Measurements from ENCODE around the gene CLTB. TPM values are rescaled to one million over a fixed set of nuclear protein-coding genes. Genes with fewer than 3 reads are reported as not detected.
"Not testable (repeated sequence)": the region's sequence is repeated elsewhere in the genome, so short reads cannot be mapped to it uniquely, and the experiment has no call there.

Gene CLTB
- polyA plus RNA-seq, 2 of the 4 experiments (the other 2 are of a cell fraction), result 42.2 to 47.4 TPM

DNA sequence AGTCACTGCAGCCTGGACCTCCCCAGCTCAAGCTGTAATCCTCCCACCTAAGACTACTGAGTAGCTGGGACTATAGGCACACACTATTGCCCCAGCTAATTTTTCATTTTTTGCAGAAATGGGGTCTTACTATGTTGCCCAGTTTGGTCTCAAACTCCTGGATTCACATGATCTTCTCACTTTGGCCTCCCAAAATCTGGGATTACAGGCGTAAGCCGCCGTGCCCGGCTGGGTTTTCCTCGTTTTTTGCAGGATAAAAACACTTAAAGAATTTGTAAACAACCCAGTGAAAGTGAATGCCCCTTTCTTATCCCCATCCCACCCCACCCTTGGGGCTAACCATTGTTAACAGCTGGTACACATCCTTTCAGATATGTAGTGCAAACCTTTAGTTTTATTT, 7.7 kb downstream of the CLTB start:
- DNase-seq (ENCODE audit: low read depth in 1 of 2, low spot score in 1 of 2), result no peak
- POLR2A ChIA-PET, result no interaction called here
- peaks cover 10% of the 10 kb centered on the region; the same call in 1 of the 3 replicates for H3K4me1 ChIP-seq
- no peak overlapping the region for H3K4me2 ChIP-seq
- no peaks in the 10 kb centered on the region for H3K9me3 ChIP-seq
- no peak for ATAC-seq
- no peak overlapping the region for H3K4me3 ChIP-seq
- TF ChIP-seq CBX2 (IDR thresholded peaks at IDR 0.05; ENCODE audit: borderline replicate concordance, low read depth) (no peak), NFE2L2 (conservative IDR thresholded peaks at IDR 0.05; ENCODE audit: low read length) (no peak), FOXS1 (CRISPR knock-in tag; IDR thresholded peaks at IDR 0.05) (no peak), MAFK (IDR thresholded peaks at IDR 0.05; ENCODE audit: partially characterized antibody) (no peak), ZSCAN20 (CRISPR knock-in tag; IDR thresholded peaks at IDR 0.05) (no peak), RNF2 (IDR thresholded peaks at IDR 0.05; ENCODE audit: borderline replicate concordance, low read depth) (no peak)
- TF ChIP-seq, protein P1, sequence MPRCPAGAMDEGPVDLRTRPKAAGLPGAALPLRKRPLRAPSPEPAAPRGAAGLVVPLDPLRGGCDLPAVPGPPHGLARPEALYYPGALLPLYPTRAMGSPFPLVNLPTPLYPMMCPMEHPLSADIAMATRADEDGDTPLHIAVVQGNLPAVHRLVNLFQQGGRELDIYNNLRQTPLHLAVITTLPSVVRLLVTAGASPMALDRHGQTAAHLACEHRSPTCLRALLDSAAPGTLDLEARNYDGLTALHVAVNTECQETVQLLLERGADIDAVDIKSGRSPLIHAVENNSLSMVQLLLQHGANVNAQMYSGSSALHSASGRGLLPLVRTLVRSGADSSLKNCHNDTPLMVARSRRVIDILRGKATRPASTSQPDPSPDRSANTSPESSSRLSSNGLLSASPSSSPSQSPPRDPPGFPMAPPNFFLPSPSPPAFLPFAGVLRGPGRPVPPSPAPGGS (IDR thresholded peaks at IDR 0.05), result no peak
- TF ChIP-seq, protein P2, sequence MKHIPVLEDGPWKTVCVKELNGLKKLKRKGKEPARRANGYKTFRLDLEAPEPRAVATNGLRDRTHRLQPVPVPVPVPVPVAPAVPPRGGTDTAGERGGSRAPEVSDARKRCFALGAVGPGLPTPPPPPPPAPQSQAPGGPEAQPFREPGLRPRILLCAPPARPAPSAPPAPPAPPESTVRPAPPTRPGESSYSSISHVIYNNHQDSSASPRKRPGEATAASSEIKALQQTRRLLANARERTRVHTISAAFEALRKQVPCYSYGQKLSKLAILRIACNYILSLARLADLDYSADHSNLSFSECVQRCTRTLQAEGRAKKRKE (CRISPR knock-in tag; IDR thresholded peaks at IDR 0.05; ENCODE audit: low read depth), result no peak
- CTCF ChIA-PET, result interaction anchor here (0.8 to 5.7 kb wide), 4 partner anchors 9 to 438 kb away, joined by 3 to 49 read pairs (median 10); partner anchors contain the start of gene CLTB
- 89% methylated on average over 5 of the region's 5 CpGs for WGBS (ENCODE audit: missing lambda C conversion rate)
- no peak for FAIRE-seq
- no peak overlapping the region for H3K27ac ChIP-seq

DNA sequence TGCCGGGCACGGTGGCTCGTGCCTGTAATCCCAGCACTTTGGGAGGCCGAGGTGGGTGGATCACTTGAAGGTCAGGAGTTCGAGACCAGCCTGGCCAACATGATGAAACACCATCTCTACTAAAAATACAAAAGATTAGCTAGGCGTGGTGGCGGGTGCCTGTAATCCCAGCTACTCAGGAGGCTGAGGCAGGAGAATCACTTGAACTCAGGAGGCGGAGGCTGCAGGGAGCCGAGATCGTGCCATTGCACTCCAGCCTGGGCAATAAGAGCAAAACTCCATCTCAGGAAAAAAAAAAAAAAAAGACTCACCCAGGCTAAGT, 8.1 kb downstream of the CLTB start:
- ATAC-seq; H3K4me3 ChIP-seq; H3K9me3 ChIP-seq; POLR2A ChIA-PET; H3K27ac ChIP-seq; DNase-seq (ENCODE audit: low read depth in 1 of 2, low spot score in 1 of 2); H3K4me2 ChIP-seq; FAIRE-seq: not testable (repeated sequence)
- peaks cover 10% of the 10 kb centered on the region; the same call in 1 of the 3 replicates for H3K4me1 ChIP-seq
- 90% methylated on average over 10 of the region's 10 CpGs for WGBS (ENCODE audit: missing lambda C conversion rate)
- CTCF ChIA-PET, result interaction anchor here (0.7 to 5.7 kb wide), 5 partner anchors 9 to 438 kb away, joined by 3 to 49 read pairs (median 11); partner anchors contain the start of genes CLTB and FAF2

DNA sequence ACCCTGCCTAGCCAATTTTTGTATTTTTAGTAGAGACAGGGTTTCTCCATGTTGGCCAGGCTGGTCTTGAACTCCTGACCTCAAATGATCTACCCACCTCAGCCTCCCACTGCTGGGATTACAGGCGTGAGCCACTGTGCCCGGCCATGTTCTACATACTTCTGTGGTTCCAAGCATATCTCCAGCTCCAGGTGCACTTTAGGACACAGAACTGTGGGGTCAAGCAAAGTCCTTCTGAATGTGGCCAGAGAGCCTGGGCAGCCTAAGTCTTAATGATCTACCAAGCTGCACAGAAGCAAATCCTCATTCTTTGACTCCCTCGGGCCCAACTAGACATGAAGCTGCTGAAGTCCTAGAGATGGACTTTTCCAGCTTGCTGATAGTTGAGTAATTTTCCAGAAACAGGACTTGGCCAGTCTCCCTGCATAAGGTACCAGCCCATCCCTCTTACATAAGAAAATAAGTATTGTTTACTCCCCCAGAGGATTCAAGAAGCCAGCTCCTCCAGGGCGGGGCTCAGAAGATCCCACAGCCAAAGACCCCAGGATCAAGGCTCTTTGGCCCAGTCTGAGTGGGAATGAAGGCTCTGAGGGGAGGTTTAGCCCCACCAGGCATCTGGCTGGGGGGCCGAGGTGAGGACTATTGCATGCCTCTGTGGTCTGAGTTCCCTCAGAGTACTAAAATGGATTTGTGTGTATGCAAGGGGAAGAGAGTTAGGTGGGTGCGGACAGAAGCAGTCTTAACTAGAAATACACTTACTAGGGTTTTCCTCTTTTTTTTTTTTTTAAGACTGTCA, 8.7 kb downstream of the CLTB start:
- Histone ChIP-seq H3K27ac (no peak overlapping the region), H3K9me3 (no peaks in the 10 kb centered on the region), H3K4me3 (no peak overlapping the region), H3K4me1 (peaks cover 10% of the 10 kb centered on the region; the same call in 1 of the 3 replicates), H3K4me2 (no peak overlapping the region)
- no peak for ATAC-seq
- POLR2A ChIA-PET, result interaction anchor here (1.9 kb wide), 1 partner anchor 18 kb away, joined by 5 read pairs; no protein-coding TSS in a partner anchor
- no peak for FAIRE-seq
- DNase-seq (ENCODE audit: low read depth in 1 of 2, low spot score in 1 of 2), result no peak
- CTCF ChIA-PET, result interaction anchor here (0.7 to 5.7 kb wide), 8 partner anchors 10 to 1855 kb away, joined by 3 to 49 read pairs (median 4); partner anchors contain the start of genes CLTB and FAF2
- WGBS (ENCODE audit: missing lambda C conversion rate), result 88% methylated on average over 6 of the region's 6 CpGs
- TF ChIP-seq FOSL2 (IDR thresholded peaks at IDR 0.05), result no peak
- TF ChIP-seq FOSL2 (CRISPR knock-in tag; IDR thresholded peaks at IDR 0.05), result no peak
- no peak for TF ChIP-seq ZC3H11A (IDR thresholded peaks at IDR 0.05)
- TF ChIP-seq SMC3 (IDR thresholded peaks at IDR 0.05), result no peak
- TF ChIP-seq BHLHE40 (IDR thresholded peaks at IDR 0.05; ENCODE audit: low read depth, low read length), result no peak
- no peak for TF ChIP-seq KDM1A (IDR thresholded peaks at IDR 0.05; ENCODE audit: low read depth)

DNA sequence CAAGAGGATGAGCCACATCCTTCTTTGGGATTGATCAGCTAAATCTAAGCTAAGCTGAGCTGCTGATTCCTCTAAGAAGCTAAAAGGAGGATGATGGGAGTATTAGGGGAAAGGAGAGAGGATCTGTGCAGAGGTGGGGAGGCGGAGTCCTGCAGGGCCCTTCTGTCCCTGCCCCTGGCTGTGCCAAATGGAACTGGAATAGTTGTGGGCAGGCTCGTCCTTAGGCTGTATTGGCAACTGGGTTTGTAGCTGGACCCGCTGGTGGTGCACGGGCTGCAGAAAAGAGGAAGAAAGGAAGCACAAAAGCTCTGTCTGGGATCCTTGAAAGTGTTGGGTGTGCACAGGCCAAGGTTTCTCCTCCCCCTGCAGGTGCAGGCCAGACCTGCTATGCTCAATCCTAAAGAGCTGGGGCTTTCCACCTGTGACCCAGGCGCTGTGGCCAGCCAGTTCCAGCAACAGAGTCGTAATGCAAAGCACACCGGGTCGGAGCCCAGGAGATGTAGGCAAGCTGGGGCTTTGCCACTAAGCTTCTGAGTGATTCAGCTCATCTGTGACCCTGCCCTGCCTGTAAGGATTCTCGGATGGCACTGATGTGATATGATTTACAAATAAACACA, 9.8 kb downstream of the CLTB start:
- H3K9me3 ChIP-seq, result no peaks in the 10 kb centered on the region
- H3K4me2 ChIP-seq, result no peak overlapping the region
- ChIA-PET POLR2A (interaction anchor here (1.9 kb wide), 1 partner anchor 17 kb away, joined by 5 read pairs; no protein-coding TSS in a partner anchor), CTCF (interaction anchor here (0.6 to 5.7 kb wide), 11 partner anchors 10 to 464 kb away, joined by 3 to 49 read pairs (median 4); partner anchors contain the start of genes CLTB, FAF2 and TSPAN17)
- WGBS (ENCODE audit: missing lambda C conversion rate), result 86% methylated on average over 9 of the region's 9 CpGs
- no peak overlapping the region for H3K4me3 ChIP-seq
- no peak overlapping the region for H3K27ac ChIP-seq
- no peak for DNase-seq (ENCODE audit: low read depth in 1 of 2, low spot score in 1 of 2)
- ATAC-seq, result peak; percentile 22 to 26; a peak in 4 of 6 replicates
- H3K4me1 ChIP-seq, result peaks cover 10% of the 10 kb centered on the region; the same call in 1 of the 3 replicates
- FAIRE-seq, result no peak
- TF ChIP-seq CBX2 (IDR thresholded peaks at IDR 0.05; ENCODE audit: borderline replicate concordance, low read depth), result no peak
- TF ChIP-seq TFCP2L1 (CRISPR knock-in tag; IDR thresholded peaks at IDR 0.05), result no peak

Data from A549 (cell line).